Gastrocnemius medialis (tissue), 4 donors: ENCODE data around the gene WFIKKN1.

Experiments used
- POLR2A ChIP-seq, 2 donors: fragments of 450-650 bp; IDR thresholded peaks; one replicate each; pipeline ENCODE4 v1.6.1; 2017; ENCODE audit warnings: antibody characterized with exemption in 2 of 2, mild to moderate bottlenecking in 2 of 2, moderate library complexity in 2 of 2
- TF ChIP-seq, protein P1 (sequence below), 5 experiments: fragments of 450-650 bp in 3 of 5; fragments of 200-600 bp in 2 of 5; sonication (generic) in 2 of 5; IDR thresholded peaks in 4 of 5; conservative IDR thresholded peaks in 1 of 5; 1 replicate in 4 of 5; 2 replicates in 1 of 5; pipeline ENCODE4 v1.5.1; 2016 to 2019; ENCODE audit warnings: antibody characterized with exemption in 5 of 5, mild to moderate bottlenecking in 3 of 5, moderate library complexity in 3 of 5

DNA sequence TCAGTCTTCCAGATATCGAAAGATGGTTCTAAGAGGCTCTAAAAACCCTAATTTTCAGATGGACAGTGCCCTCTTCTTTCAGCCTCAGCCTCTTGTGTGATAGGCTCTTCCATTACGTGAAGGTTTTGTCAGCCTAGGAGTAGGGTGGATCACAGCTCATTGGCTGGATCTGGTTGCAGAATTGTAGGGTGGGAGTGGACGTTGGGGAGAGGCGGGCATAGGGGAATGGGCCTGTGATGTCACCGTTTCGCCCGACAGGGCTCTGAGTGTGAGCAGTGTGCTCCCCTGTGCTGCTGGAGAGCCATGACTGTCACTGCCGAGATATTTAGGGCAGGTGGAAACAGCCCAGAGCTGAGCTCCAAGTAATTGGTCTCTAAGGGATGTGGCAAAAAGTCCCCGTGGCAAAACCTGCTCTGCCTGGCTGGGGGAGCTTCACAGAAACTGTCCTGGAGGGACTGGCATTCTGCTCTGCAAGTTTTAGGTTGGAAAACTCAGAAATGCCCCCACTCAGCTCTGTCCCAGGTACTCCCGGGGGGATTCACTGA lies 6.2 kb upstream of the WFIKKN1 start:
- TF ChIP-seq, protein P1, sequence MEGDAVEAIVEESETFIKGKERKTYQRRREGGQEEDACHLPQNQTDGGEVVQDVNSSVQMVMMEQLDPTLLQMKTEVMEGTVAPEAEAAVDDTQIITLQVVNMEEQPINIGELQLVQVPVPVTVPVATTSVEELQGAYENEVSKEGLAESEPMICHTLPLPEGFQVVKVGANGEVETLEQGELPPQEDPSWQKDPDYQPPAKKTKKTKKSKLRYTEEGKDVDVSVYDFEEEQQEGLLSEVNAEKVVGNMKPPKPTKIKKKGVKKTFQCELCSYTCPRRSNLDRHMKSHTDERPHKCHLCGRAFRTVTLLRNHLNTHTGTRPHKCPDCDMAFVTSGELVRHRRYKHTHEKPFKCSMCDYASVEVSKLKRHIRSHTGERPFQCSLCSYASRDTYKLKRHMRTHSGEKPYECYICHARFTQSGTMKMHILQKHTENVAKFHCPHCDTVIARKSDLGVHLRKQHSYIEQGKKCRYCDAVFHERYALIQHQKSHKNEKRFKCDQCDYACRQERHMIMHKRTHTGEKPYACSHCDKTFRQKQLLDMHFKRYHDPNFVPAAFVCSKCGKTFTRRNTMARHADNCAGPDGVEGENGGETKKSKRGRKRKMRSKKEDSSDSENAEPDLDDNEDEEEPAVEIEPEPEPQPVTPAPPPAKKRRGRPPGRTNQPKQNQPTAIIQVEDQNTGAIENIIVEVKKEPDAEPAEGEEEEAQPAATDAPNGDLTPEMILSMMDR (IDR thresholded peaks at IDR 0.05 in 4 of 5, conservative IDR thresholded peaks at IDR 0.05 in 1 of 5): no peak
- TF ChIP-seq POLR2A (IDR thresholded peaks at IDR 0.05): no peak
